Superior temporal gyrus (tissue), 1 donor: ENCODE results near the gene NXN.
"Not testable (repeated sequence)": the region's sequence is repeated elsewhere in the genome, so short reads cannot be mapped to it uniquely, and the experiment has no call there.

Experiments
- DNase-seq: peaks from one replicate; pipeline ENCODE4 v3.0.0-alpha.2; 2016; ENCODE audit errors: extremely low spot score

Gene NXN

DNA sequence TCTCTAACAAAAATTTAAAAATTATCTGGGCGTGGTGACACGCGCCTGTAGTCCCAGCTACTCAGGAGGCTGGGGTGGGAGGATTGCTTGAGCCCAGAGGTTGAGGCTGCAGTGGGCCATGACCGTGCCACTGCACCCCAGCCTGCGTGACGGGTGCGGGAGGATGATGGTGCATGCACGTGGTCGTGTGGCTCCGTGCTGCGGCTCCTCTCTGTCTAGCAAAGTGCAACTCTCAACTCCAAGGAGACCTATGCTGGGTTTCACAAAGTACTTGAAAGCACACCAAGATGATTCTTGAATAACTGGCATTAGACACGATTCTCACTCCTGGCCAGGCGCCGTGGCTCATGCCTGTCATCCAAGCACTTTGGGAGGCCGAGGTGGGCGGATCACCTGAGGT lies 25.8 kb downstream of the NXN start:
- no peak for DNase-seq

DNA sequence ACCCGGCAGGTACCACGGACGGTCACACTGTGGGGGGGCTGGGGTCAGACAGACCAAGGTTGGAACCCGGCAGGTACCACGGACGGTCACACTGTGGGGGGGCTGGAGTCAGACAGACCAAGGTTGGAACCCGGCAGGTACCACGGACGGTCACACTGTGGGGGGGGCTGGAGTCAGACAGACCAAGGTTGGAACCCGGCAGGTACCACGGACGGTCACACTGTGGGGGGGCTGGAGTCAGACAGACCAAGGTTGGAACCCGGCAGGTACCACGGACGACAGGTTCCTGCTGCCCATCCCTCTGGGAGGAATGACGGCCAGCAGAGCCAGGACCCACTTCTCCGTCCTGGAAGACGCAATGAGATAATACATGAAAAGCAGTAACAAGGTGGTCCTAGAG lies 27.0 kb downstream of the NXN start:
- not testable (repeated sequence) for DNase-seq

GRCh38 chr17:951325-952132 lies 28.0 kb downstream of the NXN start:
- DNase-seq = no peak

GRCh38 chr17:949623-950303 lies 29.8 kb downstream of the NXN start:
- DNase-seq = no peak

DNA sequence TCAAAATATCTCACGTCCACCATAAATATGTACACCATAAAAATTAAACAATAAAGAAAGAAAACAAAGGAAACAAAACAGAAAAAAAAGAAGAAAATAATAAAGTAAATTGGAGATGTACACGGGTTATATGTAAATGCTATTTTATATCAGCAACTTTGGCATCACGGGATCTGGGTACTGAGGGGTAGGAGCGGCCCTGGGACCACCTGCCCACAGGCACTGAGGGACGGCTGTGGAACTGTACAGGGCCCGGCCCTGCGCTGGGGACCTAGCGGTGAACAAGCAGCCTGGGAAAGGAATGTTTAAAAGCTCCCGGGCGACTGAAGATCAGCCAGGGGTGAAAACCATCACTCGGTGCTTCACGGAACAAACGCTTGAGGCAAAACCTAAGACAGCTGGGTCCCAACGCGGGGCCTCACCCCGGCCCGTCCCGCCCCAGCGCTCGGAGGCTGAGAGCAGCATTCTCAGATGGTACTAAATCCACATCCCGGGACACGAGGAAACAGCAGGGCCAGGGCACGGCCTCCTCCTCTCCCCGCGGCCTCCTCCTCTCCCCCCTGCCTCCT lies 31.2 kb downstream of the NXN start:
- DNase-seq = no peak

GRCh38 chr17:946510-947236 lies 32.9 kb downstream of the NXN start:
- DNase-seq = no peak

DNA sequence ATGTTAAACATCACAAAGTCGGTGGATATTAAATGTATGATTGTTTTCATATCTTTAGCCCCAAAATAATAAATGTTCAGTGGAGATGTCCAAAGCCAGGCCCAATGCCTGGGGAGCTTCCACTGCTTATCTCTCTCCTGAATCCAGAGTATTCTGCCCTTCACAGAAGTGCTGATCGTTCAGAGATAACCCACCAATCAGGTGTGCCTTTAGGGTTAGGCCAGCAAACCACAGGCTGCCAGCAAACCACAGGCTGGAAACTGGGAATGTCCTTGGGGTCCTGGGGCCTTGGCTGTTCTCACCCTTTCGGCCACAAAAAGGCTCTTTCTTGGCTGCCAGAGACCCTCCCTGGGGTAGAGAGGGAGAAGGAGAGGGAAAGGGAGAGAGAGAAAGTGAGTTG lies 33.9 kb downstream of the NXN start:
- no peak for DNase-seq

DNA sequence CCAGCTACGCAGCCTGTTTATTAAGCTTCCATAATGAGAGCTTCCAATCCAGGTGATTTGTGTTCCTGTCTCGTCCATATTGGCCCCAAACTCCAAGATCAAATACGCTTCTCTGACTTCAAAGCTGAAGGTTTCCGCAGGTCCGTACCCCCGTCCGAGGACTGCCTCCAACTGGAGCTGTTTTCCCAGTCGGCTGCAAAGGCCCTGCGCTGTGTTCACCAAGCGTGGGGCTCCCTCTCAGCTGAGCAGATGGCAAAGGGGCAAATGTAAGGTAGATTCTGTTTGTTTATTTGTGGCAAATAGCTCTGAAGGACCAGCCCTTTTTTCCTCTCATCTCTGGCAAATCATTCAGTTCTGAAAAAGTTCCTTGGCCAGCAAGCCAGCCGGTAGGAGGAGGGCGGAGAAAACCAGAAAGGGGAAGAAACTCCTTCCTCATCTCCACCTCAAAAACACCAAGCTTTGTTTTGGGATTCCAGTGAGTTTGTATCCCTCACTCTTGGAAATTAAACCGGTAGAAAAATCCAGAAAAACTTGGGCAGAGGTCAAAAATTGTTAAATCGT lies 35.2 kb downstream of the NXN start:
- no peak for DNase-seq

- no peak for DNase-seq
Measured at GRCh38 chr17:935485-935884, 44.1 kb downstream of the NXN start.

- DNase-seq = no peak
Measured at GRCh38 chr17:933312-934073, 46.1 kb downstream of the NXN start.

- DNase-seq = no peak
Measured at GRCh38 chr17:930258-930657, 49.3 kb downstream of the NXN start.

- DNase-seq = no peak
Measured at GRCh38 chr17:929586-929985, 50.0 kb downstream of the NXN start.

- DNase-seq = no peak
Measured at GRCh38 chr17:927611-928461, 51.7 kb downstream of the NXN start.

- DNase-seq = no peak
Measured at GRCh38 chr17:925817-926216, 53.8 kb downstream of the NXN start.

GRCh38 chr17:924711-925475 lies 54.7 kb downstream of the NXN start:
- no peak for DNase-seq

GRCh38 chr17:924306-924705 lies 55.3 kb downstream of the NXN start:
- DNase-seq = not testable (repeated sequence)

- DNase-seq = no peak
Measured at GRCh38 chr17:923633-924032, 55.9 kb downstream of the NXN start.

DNA sequence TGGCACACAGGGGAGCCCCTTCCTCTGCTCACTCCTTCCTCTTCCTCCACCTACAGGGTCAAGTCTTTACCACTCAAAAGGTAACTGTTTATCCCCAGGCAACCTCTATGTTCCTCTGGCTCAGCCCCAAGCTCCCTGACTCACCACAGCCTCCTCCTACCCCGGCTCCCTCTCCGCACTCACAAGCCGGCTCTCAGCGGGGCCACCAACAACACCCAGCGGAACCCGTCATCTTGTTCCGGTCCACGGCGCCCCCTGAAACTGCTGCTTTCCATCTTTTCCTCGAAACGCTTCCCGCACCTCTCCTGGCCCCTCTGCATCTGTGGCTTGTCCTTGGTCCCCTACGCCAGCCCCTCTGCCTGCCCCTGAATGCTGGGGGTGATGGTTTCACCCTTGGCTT lies 58.4 kb downstream of the NXN start:
- DNase-seq = no peak

DNA sequence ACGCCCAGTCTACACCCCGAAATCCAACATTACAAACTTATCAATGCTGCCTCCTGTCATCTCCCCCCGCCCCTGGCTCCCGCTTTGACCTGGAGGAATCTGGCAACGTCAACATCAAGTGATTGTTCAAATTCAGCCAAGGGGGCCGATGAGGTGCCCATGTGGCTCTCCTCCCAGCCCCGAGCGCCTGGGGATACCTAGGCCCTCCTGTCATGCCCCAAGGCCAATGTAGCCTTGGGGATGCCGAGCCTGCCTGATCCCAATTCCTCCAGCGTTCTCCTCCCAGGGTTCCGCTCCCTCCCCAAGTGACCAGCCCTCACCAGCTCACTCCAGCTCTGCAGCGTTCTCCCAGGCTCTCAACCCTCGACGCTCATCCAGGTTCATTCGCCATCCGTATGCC lies 59.4 kb downstream of the NXN start:
- DNase-seq = no peak
